Aorta (tissue), 5 donors: ENCODE measurements around the gene SFT2D1. TPM values are rescaled to one million over a fixed set of nuclear protein-coding genes. Genes with fewer than 3 reads are reported as not detected.

Experiments
- ATAC-seq: fragments of 200-7000 bp; cut with Tn5 transposase; one replicate; pipeline ENCODE4 v1.9.1; 2022; ENCODE audit warnings: moderate library complexity; ENCODE audit not compliant: low FRiP score
- DNase-seq, 2 donors: peaks; one replicate each; pipeline ENCODE4 v3.0.0-alpha.2; 2020
- H3K27ac ChIP-seq, 2 donors: one replicate each; pipeline ENCODE4 v1.5.1; 2013; ENCODE audit warnings: low read length in 2 of 2, mild to moderate bottlenecking in 2 of 2, moderate library complexity in 2 of 2, control low read depth in 1 of 2, inconsistent platforms in 1 of 2, low read depth in 1 of 2
- H3K27me3 ChIP-seq, 2 donors: one replicate each; pipeline ENCODE4 v1.6.1; 2013; ENCODE audit warnings: control low read depth in 1 of 2, low read length in 1 of 2, mild to moderate bottlenecking in 1 of 2, moderate library complexity in 1 of 2; ENCODE audit not compliant: insufficient read depth in 2 of 2, control insufficient read depth in 1 of 2
- H3K36me3 ChIP-seq, 2 donors: one replicate each; pipeline ENCODE4 v1.6.1; 2013; ENCODE audit warnings: control low read depth in 1 of 2, low read length in 1 of 2, mild to moderate bottlenecking in 1 of 2; ENCODE audit not compliant: insufficient read depth in 2 of 2, control insufficient read depth in 1 of 2
- H3K4me1 ChIP-seq, 2 donors: one replicate each; pipeline ENCODE4 v1.6.1; 2013; ENCODE audit warnings: low read length in 2 of 2, control low read depth in 1 of 2, mild to moderate bottlenecking in 1 of 2, moderate library complexity in 1 of 2; ENCODE audit not compliant: insufficient read depth in 2 of 2, control insufficient read depth in 1 of 2
- H3K4me3 ChIP-seq, 2 donors: one replicate each; pipeline ENCODE4 v1.5.1; 2013; ENCODE audit warnings: low read length in 2 of 2, control low read depth in 1 of 2, mild to moderate bottlenecking in 1 of 2
- H3K9me3 ChIP-seq: one replicate; pipeline ENCODE4 v1.6.1; 2013; ENCODE audit warnings: mild to moderate bottlenecking, low read length; ENCODE audit not compliant: control insufficient read depth
- WGBS, 2 donors: extraction: QIAGEN DNeasy Blood & Tissue Kit; methylation state at CpG; one replicate each; pipeline ENCODE4 v1.1.7; 2013; 5-methylcytosine and 5-hydroxymethylcytosine counted together
- intact Hi-C, 2 donors: fragments of 100-400 bp; cut with DNase I; formaldehyde crosslinking; loops; one replicate each; pipeline versions ENCODE4 v1.14.2 to v1.15.0; 2022
- polyA plus RNA-seq, 2 donors: library from polyadenylated mRNA; stranded (reverse); fragments of 200-250 nt; gene quantifications; one replicate each; pipeline ENCODE4 v1.2.3, GENCODE V29; 2013
- total RNA-seq, 2 donors: library from RNA; stranded (reverse); fragmentation: NEBNext Ultra II Directional; extraction: Animal tissue kit (Norgen Biotek cat#: 25700); gene quantifications; one replicate each; pipeline ENCODE4 v1.2.1, GENCODE V29; 2021
- donor health status: healthy with polysubstance abuse.
- donor health status: Bipolar disorder and iron deficiency.
- donor health status: DM: no; HTN: no; CAD: no.
- donor health status: DM: no; HTN: no; CAD: no.
- donor health status: DM: yes; HTN: yes; CAD: no.

Gene SFT2D1
- total and polyA plus RNA-seq, 4 donors = 36.5 to 53.5 (median 37.2) TPM

- H3K4me3 ChIP-seq = no peak overlapping the region
- peaks cover 1% of the 10 kb centered on the region for H3K9me3 ChIP-seq
- no peaks in the 10 kb centered on the region for H3K27me3 ChIP-seq
- no peaks in the 10 kb centered on the region for H3K4me1 ChIP-seq
- WGBS, 2 donors = 58 to 78% methylated on average over 5 of the region's 5 CpGs
- no peaks in the 10 kb centered on the region for H3K36me3 ChIP-seq
- no peak overlapping the region for H3K27ac ChIP-seq
- intact Hi-C loops = no loop called here
- DNase-seq (no peak), ATAC-seq (no peak)
These were observed 13.2 kb upstream of the SFT2D1 start for GRCh38 chr6:166355552-166355951.

- intact Hi-C loops = no loop called here
- Histone ChIP-seq H3K36me3 (no peaks in the 10 kb centered on the region), H3K4me3 (no peak overlapping the region), H3K9me3 (peaks cover 1% of the 10 kb centered on the region), H3K27ac (no peak overlapping the region), H3K27me3 (no peaks in the 10 kb centered on the region), H3K4me1 (no peaks in the 10 kb centered on the region)
- WGBS, 2 donors = 95 to 100% methylated on average over 4 of the region's 4 CpGs
- DNase-seq (no peak), ATAC-seq (no peak)
These were observed 12.6 kb upstream of the SFT2D1 start for GRCh38 chr6:166354965-166355364.

GRCh38 chr6:166354143-166354542 is 11.8 kb upstream of the SFT2D1 start:
- no peak for ATAC-seq
- Histone ChIP-seq H3K4me3 (no peak overlapping the region), H3K36me3 (no peaks in the 10 kb centered on the region), H3K27me3 (no peaks in the 10 kb centered on the region), H3K9me3 (peaks cover 1% of the 10 kb centered on the region), H3K4me1 (no peaks in the 10 kb centered on the region), H3K27ac (no peak overlapping the region)
- no peak for DNase-seq
- intact Hi-C loops = no loop called here
- WGBS, 2 donors = 86 to 87% methylated on average over 4 of the region's 4 CpGs

GRCh38 chr6:166353507-166353906 is 11.2 kb upstream of the SFT2D1 start:
- Histone ChIP-seq H3K4me1 (no peaks in the 10 kb centered on the region), H3K4me3 (no peak overlapping the region), H3K27ac (no peak overlapping the region), H3K27me3 (no peaks in the 10 kb centered on the region), H3K9me3 (peaks cover 1% of the 10 kb centered on the region), H3K36me3 (no peaks in the 10 kb centered on the region)
- no peak for ATAC-seq
- 82 to 92% methylated on average over 1 of the region's 1 CpG for WGBS, 2 donors
- no peak for DNase-seq
- intact Hi-C loops = no loop called here

- ATAC-seq = no peak
- H3K9me3 ChIP-seq = peaks cover 1% of the 10 kb centered on the region
- intact Hi-C loops = no loop called here
These were observed 10.6 kb upstream of the SFT2D1 start for GRCh38 chr6:166352923-166353322.

GRCh38 chr6:166351715-166352285 is 9.5 kb upstream of the SFT2D1 start:
- no peak for ATAC-seq
- H3K27ac ChIP-seq = no peak overlapping the region
- intact Hi-C loops = no loop called here
- 35 to 39% methylated on average over 4 of the region's 4 CpGs for WGBS, 2 donors
- H3K9me3 ChIP-seq = no peaks in the 10 kb centered on the region
- H3K27me3 ChIP-seq = no peaks in the 10 kb centered on the region
- H3K4me1 ChIP-seq = no peaks in the 10 kb centered on the region
- no peak overlapping the region for H3K4me3 ChIP-seq
- no peaks in the 10 kb centered on the region for H3K36me3 ChIP-seq
- DNase-seq = no peak

More at GRCh38 chr6:166352923-166353322, 10.6 kb upstream of the SFT2D1 start:
- Histone ChIP-seq H3K27me3 (no peaks in the 10 kb centered on the region), H3K36me3 (no peaks in the 10 kb centered on the region), H3K27ac (no peak overlapping the region), H3K4me1 (no peaks in the 10 kb centered on the region), H3K4me3 (no peak overlapping the region)
- no peak for DNase-seq

GRCh38 chr6:166348305-166348949 is 6.1 kb upstream of the SFT2D1 start:
- intact Hi-C loops = no loop called here
- Histone ChIP-seq H3K36me3 (no peaks in the 10 kb centered on the region), H3K27me3 (no peaks in the 10 kb centered on the region), H3K27ac (no peak overlapping the region), H3K4me3 (no peak overlapping the region), H3K4me1 (no peaks in the 10 kb centered on the region), H3K9me3 (no peaks in the 10 kb centered on the region)
- ATAC-seq = no peak
- no peak for DNase-seq
- WGBS, 2 donors = 87 to 88% methylated on average over 6 of the region's 6 CpGs

- no peak overlapping the region for H3K27ac ChIP-seq
- H3K4me1 ChIP-seq = no peaks in the 10 kb centered on the region
- DNase-seq (no peak), ATAC-seq (no peak)
- H3K27me3 ChIP-seq = no peaks in the 10 kb centered on the region
- intact Hi-C loops = no loop called here
- H3K9me3 ChIP-seq = no peaks in the 10 kb centered on the region
- no peak overlapping the region for H3K4me3 ChIP-seq
- H3K36me3 ChIP-seq = no peaks in the 10 kb centered on the region
These were observed 4.6 kb upstream of the SFT2D1 start for GRCh38 chr6:166346965-166347364.

GRCh38 chr6:166346449-166346848 is 4.1 kb upstream of the SFT2D1 start:
- no peak for ATAC-seq
- WGBS, 2 donors = 86 to 91% methylated on average over 3 of the region's 3 CpGs
- intact Hi-C loops = no loop called here

More at GRCh38 chr6:166346449-166346848, 4.1 kb upstream of the SFT2D1 start:
- Histone ChIP-seq H3K4me1 (no peaks in the 10 kb centered on the region), H3K4me3 (no peak overlapping the region), H3K27me3 (no peaks in the 10 kb centered on the region), H3K27ac (no peak overlapping the region), H3K36me3 (no peaks in the 10 kb centered on the region), H3K9me3 (no peaks in the 10 kb centered on the region)
- DNase-seq = no peak
